DND-41 (cell line): ENCODE data around the gene POLL.
A peak's percentile ranks its signal among the peaks of the same experiment; 100 is the strongest.

Experiments used
- ATAC-seq: fragments of 200-7000 bp; cut with Tn5 transposase; 3 replicates; pipeline ENCODE4 v1.9.1; 2021; ENCODE audit warnings: low read depth; ENCODE audit not compliant: insufficient read depth
- DNase-seq: peaks from one replicate; pipeline ENCODE4 v3.0.0-alpha.2; 2020
- H2AFZ ChIP-seq: 2 replicates; pipeline ENCODE4 v1.6.0; 2012; ENCODE audit warnings: low read depth, low read length
- H3K27ac ChIP-seq: 2 replicates; pipeline ENCODE4 v1.5.1; 2012; ENCODE audit warnings: low read length, inconsistent platforms
- H3K27me3 ChIP-seq: fragments of 200-600 bp; sonication (generic); 2 replicates; pipeline ENCODE4 v1.6.0; 2012; ENCODE audit warnings: low read length, mild to moderate bottlenecking, inconsistent platforms; ENCODE audit not compliant: insufficient read depth, poor library complexity
- H3K36me3 ChIP-seq: 2 replicates; pipeline ENCODE4 v1.5.1; 2012; ENCODE audit warnings: low read length, inconsistent platforms; ENCODE audit not compliant: insufficient read depth
- H3K4me1 ChIP-seq: 2 replicates; pipeline ENCODE4 v1.5.1; 2012; ENCODE audit warnings: mild to moderate bottlenecking, low read length; ENCODE audit not compliant: insufficient read depth
- H3K4me2 ChIP-seq: 2 replicates; pipeline ENCODE4 v1.6.0; 2012; ENCODE audit warnings: mild to moderate bottlenecking, moderate library complexity, low read length, inconsistent platforms; ENCODE audit not compliant: insufficient read depth
- H3K4me3 ChIP-seq, 2 experiments: fragments of 200-600 bp in 1 of 2; shearing (Covaris generic) in 1 of 2; 2 replicates each; pipeline ENCODE4 v1.5.1; 2012 to 2016; ENCODE audit warnings: inconsistent platforms in 2 of 2, low read length in 2 of 2, mild to moderate bottlenecking in 2 of 2, low read depth in 1 of 2, moderate library complexity in 1 of 2
- H3K79me2 ChIP-seq: 2 replicates; pipeline ENCODE4 v1.6.0; 2012; ENCODE audit warnings: low read length, inconsistent platforms; ENCODE audit not compliant: insufficient read depth
- H3K9ac ChIP-seq: 2 replicates; pipeline ENCODE4 v1.6.0; 2012; ENCODE audit warnings: low read depth, mild to moderate bottlenecking, inconsistent platforms, low read length, moderate library complexity
- H3K9me3 ChIP-seq: 2 replicates; pipeline ENCODE4 v1.5.1; 2012; ENCODE audit warnings: low read length, moderate library complexity, mild to moderate bottlenecking, inconsistent platforms; ENCODE audit not compliant: insufficient read depth, severe bottlenecking
- H4K20me1 ChIP-seq: 2 replicates; pipeline ENCODE4 v1.6.0; 2012; ENCODE audit warnings: low read length; ENCODE audit not compliant: insufficient read depth
- CTCF ChIP-seq: IDR thresholded peaks from 2 replicates; pipeline ENCODE4 v1.5.1; 2012; ENCODE audit warnings: borderline replicate concordance, low read length, moderate library complexity, mild to moderate bottlenecking; ENCODE audit not compliant: poor library complexity, severe bottlenecking; ENCODE audit errors: extremely low read depth
- EZH2 ChIP-seq: IDR thresholded peaks from 3 replicates; pipeline ENCODE4 v1.6.1; 2012; ENCODE audit warnings: borderline replicate concordance, low read depth, mild to moderate bottlenecking, moderate library complexity, low read length, inconsistent platforms; ENCODE audit not compliant: severe bottlenecking

POLL gene

GRCh38 chr10:101560298-101561067, 27.6 kb downstream of the POLL start:
- TF ChIP-seq CTCF, result no peak
- TF ChIP-seq EZH2, result no peak
- no peak for ATAC-seq
- peaks cover 25% of the 10 kb centered on the region for H3K4me1 ChIP-seq
- H3K27me3 ChIP-seq, result no peaks in the 10 kb centered on the region
- no peak for DNase-seq
- H3K4me3 ChIP-seq, result no peak overlapping the region
- no peaks in the 10 kb centered on the region for H3K9me3 ChIP-seq
- no peak overlapping the region for H3K4me2 ChIP-seq
- H3K79me2 ChIP-seq, result no peaks in the 10 kb centered on the region
- no peaks in the 10 kb centered on the region for H4K20me1 ChIP-seq
- no peaks in the 10 kb centered on the region for H3K36me3 ChIP-seq
- no peak overlapping the region for H3K27ac ChIP-seq
- no peak overlapping the region for H3K9ac ChIP-seq
- H2AFZ ChIP-seq, result no peak overlapping the region

DNA sequence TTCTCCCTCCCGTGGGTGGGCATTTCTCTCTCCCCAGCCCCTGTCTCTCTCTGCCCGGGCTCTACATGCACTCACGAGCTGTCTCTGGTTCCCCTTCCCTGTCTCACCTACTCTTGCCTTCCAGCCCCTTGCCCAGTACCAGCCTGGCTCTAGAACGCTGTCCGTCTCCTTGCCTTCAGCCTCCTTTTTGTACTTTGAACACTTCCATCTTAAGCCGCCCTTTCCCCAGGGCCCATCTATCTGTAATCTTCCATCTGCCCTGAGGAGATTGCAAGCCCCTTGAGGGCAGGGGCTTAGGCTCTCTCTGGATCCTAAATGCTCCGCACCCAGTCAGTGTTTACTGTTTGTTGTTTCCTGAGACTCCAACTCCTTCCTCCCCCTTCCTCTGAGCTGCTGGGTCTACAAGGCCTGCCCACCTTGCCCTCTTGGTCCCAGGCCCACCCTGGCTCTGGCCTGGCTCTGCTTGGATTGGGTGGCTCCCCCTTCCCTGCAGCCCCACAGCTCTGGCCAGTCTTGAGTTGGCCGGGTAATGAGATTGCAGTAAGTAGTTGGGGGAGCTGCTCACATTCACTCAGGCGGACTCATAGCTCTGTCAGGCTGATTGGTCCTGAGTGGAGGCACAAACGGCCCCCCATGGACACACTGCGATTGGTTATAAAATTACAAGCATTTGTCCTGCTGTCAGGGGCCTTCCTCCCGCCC, 28.3 kb downstream of the POLL start:
- H3K9me3 ChIP-seq, result no peaks in the 10 kb centered on the region
- H3K9ac ChIP-seq, result no peak overlapping the region
- H3K27me3 ChIP-seq, result no peaks in the 10 kb centered on the region
- H2AFZ ChIP-seq, result no peak overlapping the region
- DNase-seq (no peak), ATAC-seq (no peak)
- TF ChIP-seq EZH2, result no peak
- TF ChIP-seq CTCF, result no peak
- no peak overlapping the region for H3K27ac ChIP-seq
- H3K36me3 ChIP-seq, result peaks cover 5% of the 10 kb centered on the region; the same call in 1 of the 2 replicates
- H3K4me1 ChIP-seq, result peaks cover 25% of the 10 kb centered on the region
- H3K79me2 ChIP-seq, result no peaks in the 10 kb centered on the region
- H3K4me2 ChIP-seq, result no peak overlapping the region
- no peaks in the 10 kb centered on the region for H4K20me1 ChIP-seq
- no peak overlapping the region for H3K4me3 ChIP-seq

- peak; percentile 20 for ATAC-seq
- Histone ChIP-seq H3K79me2 (no peaks in the 10 kb centered on the region), H3K4me2 (no peak overlapping the region), H3K4me1 (peaks cover 25% of the 10 kb centered on the region), H3K4me3 (no peak overlapping the region), H2AFZ (no peak overlapping the region), H3K9me3 (no peaks in the 10 kb centered on the region), H4K20me1 (no peaks in the 10 kb centered on the region), H3K27me3 (no peaks in the 10 kb centered on the region), H3K36me3 (peaks cover 12% of the 10 kb centered on the region; the same call in 1 of the 2 replicates), H3K27ac (peak overlapping the region; percentile 15; the same call in 1 of the 2 replicates), H3K9ac (no peak overlapping the region)
- TF ChIP-seq CTCF (no peak), EZH2 (no peak)
- no peak for DNase-seq
These were observed 29.1 kb downstream of the POLL start for GRCh38 chr10:101558671-101559595.
